Hepatocyte (in vitro differentiated cells): ENCODE data around the gene IPP. TPM values are rescaled to one million over a fixed set of nuclear protein-coding genes. Genes with fewer than 3 reads are reported as not detected.
A peak's percentile ranks its signal among the peaks of the same experiment; 100 is the strongest.
"Not testable (repeated sequence)": the region's sequence is repeated elsewhere in the genome, so short reads cannot be mapped to it uniquely, and the experiment has no call there.

Experiments
- DNase-seq: peaks from one replicate; pipeline ENCODE4 v3.0.0-alpha.2; 2016; ENCODE audit warnings: low spot score
- H2AFZ ChIP-seq: fragments of 200-600 bp; sonication (generic); 2 replicates; pipeline ENCODE4 v1.6.0; 2016; ENCODE audit warnings: antibody characterized with exemption, mild to moderate bottlenecking
- H3K27ac ChIP-seq: fragments of 200-600 bp; sonication (generic); 2 replicates; pipeline ENCODE4 v1.5.1; 2016; ENCODE audit warnings: mild to moderate bottlenecking
- H3K27me3 ChIP-seq: fragments of 200-600 bp; sonication (generic); 2 replicates; pipeline ENCODE4 v1.6.1; 2016
- H3K36me3 ChIP-seq: fragments of 200-600 bp; sonication (generic); replicated peaks from 2 replicates; pipeline ENCODE4 v1.5.1; 2016; ENCODE audit warnings: low read depth; ENCODE audit not compliant: insufficient read depth
- H3K4me1 ChIP-seq: fragments of 200-600 bp; sonication (generic); 2 replicates; pipeline ENCODE4 v1.5.1; 2016; ENCODE audit warnings: mild to moderate bottlenecking, moderate library complexity; ENCODE audit not compliant: insufficient read depth
- H3K4me2 ChIP-seq: fragments of 200-600 bp; sonication (generic); 2 replicates; pipeline ENCODE4 v1.6.0; 2016
- H3K4me3 ChIP-seq: fragments of 200-600 bp; sonication (generic); 2 replicates; pipeline ENCODE4 v1.5.1; 2016; ENCODE audit warnings: mild to moderate bottlenecking
- H3K79me2 ChIP-seq: fragments of 200-600 bp; sonication (generic); 2 replicates; pipeline ENCODE4 v1.6.0; 2017; ENCODE audit warnings: mild to moderate bottlenecking
- H3K9me2 ChIP-seq: fragments of 200-600 bp; sonication (generic); replicated peaks from 2 replicates; pipeline ENCODE4 v1.6.0; 2017; ENCODE audit warnings: mild to moderate bottlenecking; ENCODE audit not compliant: insufficient read depth
- H3K9me3 ChIP-seq: fragments of 200-600 bp; sonication (generic); 2 replicates; pipeline ENCODE4 v1.5.1; 2016; ENCODE audit warnings: low read depth, mild to moderate bottlenecking
- H4K20me1 ChIP-seq: fragments of 200-600 bp; sonication (generic); 2 replicates; pipeline ENCODE4 v1.6.0; 2016; ENCODE audit warnings: mild to moderate bottlenecking; ENCODE audit not compliant: insufficient read depth, poor library complexity, severe bottlenecking
- CTCF ChIP-seq: fragments of 200-600 bp; sonication (generic); IDR thresholded peaks from 2 replicates; pipeline ENCODE4 v1.5.1; 2016; ENCODE audit warnings: antibody characterized with exemption, mild to moderate bottlenecking; ENCODE audit not compliant: poor library complexity
- EZH2 ChIP-seq: fragments of 200-600 bp; sonication (generic); IDR thresholded peaks from 2 replicates; pipeline ENCODE4 v1.6.1; 2016; ENCODE audit warnings: antibody characterized with exemption, mild to moderate bottlenecking, borderline replicate concordance
- EZH2phosphoT487 ChIP-seq: fragments of 200-600 bp; sonication (generic); IDR thresholded peaks from one replicate; pipeline ENCODE4 v1.6.1; 2018; ENCODE audit warnings: antibody characterized with exemption, mild to moderate bottlenecking, low read depth, moderate library complexity; ENCODE audit not compliant: unreplicated experiment, severe bottlenecking
- WGBS: methylation state at CpG from one replicate; pipeline ENCODE4 v1.1.6; 2016; ENCODE audit warnings: low lambda C conversion rate; ENCODE audit errors: missing lambda C conversion rate; 5-methylcytosine and 5-hydroxymethylcytosine counted together
- polyA plus RNA-seq: library from polyadenylated mRNA; unstranded; fragments of >200 nt; fragmentation: Nextera tagmentation; extraction: Ambion mirVana; gene quantifications from 2 replicates; pipeline ENCODE4 v1.2.1, GENCODE V29; 2016
- total RNA-seq: library from RNA; depleted of rRNA; stranded (reverse); fragments of >200 nt; gene quantifications from 2 replicates; pipeline ENCODE4 v1.2.3, GENCODE V29; 2014

The IPP gene
- total and polyA plus RNA-seq, 2 experiments from 2014 or later = 10.0 to 15.3 TPM

GRCh38 chr1:45752441-45753052 is 2.1 kb upstream of the IPP start:
- no peaks in the 10 kb centered on the region for H3K27me3 ChIP-seq
- no peaks in the 10 kb centered on the region for H3K9me3 ChIP-seq
- TF ChIP-seq CTCF (no peak), EZH2 (no peak)
- peak overlapping the region; percentile 98 for H3K27ac ChIP-seq
- no peak overlapping the region for H2AFZ ChIP-seq
- no peak for DNase-seq
- H3K9me2 ChIP-seq = no peaks in the 10 kb centered on the region
- H3K79me2 ChIP-seq = peaks cover 12% of the 10 kb centered on the region
- no peaks in the 10 kb centered on the region for H4K20me1 ChIP-seq
- H3K4me2 ChIP-seq = no peak overlapping the region
- peaks cover 6% of the 10 kb centered on the region for H3K4me1 ChIP-seq
- no peak overlapping the region for H3K4me3 ChIP-seq
- WGBS = 83% methylated on average over 2 of the region's 2 CpGs
- H3K36me3 ChIP-seq = no peaks in the 10 kb centered on the region

GRCh38 chr1:45752014-45752413 is 1.6 kb upstream of the IPP start:
- no peak overlapping the region for H2AFZ ChIP-seq
- no peak for DNase-seq
- H3K4me3 ChIP-seq = no peak overlapping the region
- no peaks in the 10 kb centered on the region for H3K9me3 ChIP-seq
- H3K9me2 ChIP-seq = no peaks in the 10 kb centered on the region
- H3K27ac ChIP-seq = peak overlapping the region; percentile 98
- TF ChIP-seq EZH2 = no peak
- TF ChIP-seq EZH2phosphoT487 = no peak
- TF ChIP-seq CTCF = no peak
- H3K27me3 ChIP-seq = no peaks in the 10 kb centered on the region
- no peaks in the 10 kb centered on the region for H4K20me1 ChIP-seq
- peaks cover 12% of the 10 kb centered on the region for H3K79me2 ChIP-seq
- H3K4me2 ChIP-seq = no peak overlapping the region
- H3K4me1 ChIP-seq = peaks cover 6% of the 10 kb centered on the region
- 100% methylated on average over 2 of the region's 2 CpGs for WGBS
- no peaks in the 10 kb centered on the region for H3K36me3 ChIP-seq

- Histone ChIP-seq H2AFZ (peak overlapping the region; percentile 84), H3K4me2 (peak overlapping the region; percentile 74), H3K79me2 (peaks cover 12% of the 10 kb centered on the region), H3K4me3 (peak overlapping the region; percentile 3), H3K27ac (peak overlapping the region; percentile 98)
- DNase-seq, H3K27me3 ChIP-seq, H4K20me1 ChIP-seq, H3K36me3 ChIP-seq, H3K9me3 ChIP-seq, H3K9me2 ChIP-seq, H3K4me1 ChIP-seq: not testable (repeated sequence)
- 89% methylated on average over 24 of the region's 24 CpGs for WGBS
These were observed 786 bp upstream of the IPP start for GRCh38 chr1:45751039-45751838.

GRCh38 chr1:45746922-45747321 is 3.5 kb downstream of the IPP start:
- H3K4me3 ChIP-seq = no peak overlapping the region
- H3K36me3 ChIP-seq = no peaks in the 10 kb centered on the region
- no peak overlapping the region for H2AFZ ChIP-seq
- WGBS = 98% methylated on average over 12 of the region's 12 CpGs
- TF ChIP-seq EZH2phosphoT487 (no peak), EZH2 (no peak), CTCF (no peak)
- peaks cover 6% of the 10 kb centered on the region for H3K4me1 ChIP-seq
- H3K4me2 ChIP-seq = no peak overlapping the region
- H3K79me2 ChIP-seq = peaks cover 12% of the 10 kb centered on the region
- no peak for DNase-seq
- no peaks in the 10 kb centered on the region for H3K9me3 ChIP-seq
- H4K20me1 ChIP-seq = no peaks in the 10 kb centered on the region
- H3K27ac ChIP-seq = no peak overlapping the region
- no peaks in the 10 kb centered on the region for H3K27me3 ChIP-seq
- no peaks in the 10 kb centered on the region for H3K9me2 ChIP-seq

GRCh38 chr1:45739641-45740156 is 10.8 kb downstream of the IPP start:
- not testable (repeated sequence) for H3K4me1 ChIP-seq, H3K27me3 ChIP-seq, H3K36me3 ChIP-seq, H3K4me2 ChIP-seq, H3K79me2 ChIP-seq, H4K20me1 ChIP-seq, DNase-seq, H3K9me2 ChIP-seq, H3K9me3 ChIP-seq, H3K27ac ChIP-seq, H2AFZ ChIP-seq, H3K4me3 ChIP-seq
- 66% methylated on average over 5 of the region's 5 CpGs for WGBS
